H1 (cell line): ENCODE results near the gene C6orf163.

Experiments
- CTCF ChIP-seq, 3 experiments: IDR thresholded peaks; 1 replicate in 2 of 3; 2 replicates in 1 of 3; pipeline versions ENCODE4 v1.5.1 to v1.6.1; 2011; ENCODE audit warnings: low read length in 3 of 3, mild to moderate bottlenecking in 3 of 3, inconsistent platforms in 2 of 3, low read depth in 1 of 3, moderate library complexity in 1 of 3; ENCODE audit not compliant: insufficient read depth in 1 of 3; ENCODE audit errors: control extremely low read depth in 1 of 3
- EP300 ChIP-seq, 2 experiments: IDR thresholded peaks; 1 replicate in 1 of 2; 2 replicates in 1 of 2; pipeline ENCODE4 v1.6.1; 2011 to 2012; ENCODE audit warnings: low read depth in 2 of 2, low read length in 2 of 2, mild to moderate bottlenecking in 2 of 2, borderline replicate concordance in 1 of 2, inconsistent platforms in 1 of 2, moderate library complexity in 1 of 2
- EZH2 ChIP-seq: fragments of 200-600 bp; sonication (generic); IDR thresholded peaks from 2 replicates; pipeline ENCODE4 v1.7.1; 2012; ENCODE audit warnings: low read depth, mild to moderate bottlenecking, moderate library complexity, low read length, inconsistent platforms; ENCODE audit not compliant: severe bottlenecking
- HDAC2 ChIP-seq, 2 experiments: fragments of 300-600 bp in 1 of 2; sonication (generic) in 1 of 2; IDR thresholded peaks; 2 replicates each; pipeline ENCODE4 v1.6.1; 2011 to 2012; ENCODE audit warnings: low read depth in 2 of 2, low read length in 2 of 2, mild to moderate bottlenecking in 2 of 2, moderate library complexity in 2 of 2, borderline replicate concordance in 1 of 2, inconsistent platforms in 1 of 2
- MAX ChIP-seq: IDR thresholded peaks from 2 replicates; pipeline ENCODE4 v1.6.1; 2012; ENCODE audit warnings: inconsistent platforms
- POLR2A ChIP-seq, 2 experiments: IDR thresholded peaks; 1 replicate in 1 of 2; 2 replicates in 1 of 2; pipeline ENCODE4 v1.6.1; 2011; ENCODE audit warnings: low read depth in 2 of 2, low read length in 2 of 2, mild to moderate bottlenecking in 2 of 2; ENCODE audit errors: control extremely low read depth in 1 of 2
- POLR2AphosphoS5 ChIP-seq: IDR thresholded peaks from 2 replicates; pipeline ENCODE4 v1.6.1; 2011; ENCODE audit warnings: low read depth, low read length
- TAF1 ChIP-seq: IDR thresholded peaks from 2 replicates; pipeline ENCODE4 v1.6.1; 2011; ENCODE audit warnings: mild to moderate bottlenecking, low read depth, low read length
- YY1 ChIP-seq: IDR thresholded peaks from 2 replicates; pipeline ENCODE4 v1.6.1; 2011; ENCODE audit warnings: low read depth, mild to moderate bottlenecking, low read length
- ZNF274 ChIP-seq: IDR thresholded peaks from 2 replicates; pipeline ENCODE4 v1.7.0; 2012; ENCODE audit warnings: low read length, borderline replicate concordance; ENCODE audit errors: extremely low read depth

DNA sequence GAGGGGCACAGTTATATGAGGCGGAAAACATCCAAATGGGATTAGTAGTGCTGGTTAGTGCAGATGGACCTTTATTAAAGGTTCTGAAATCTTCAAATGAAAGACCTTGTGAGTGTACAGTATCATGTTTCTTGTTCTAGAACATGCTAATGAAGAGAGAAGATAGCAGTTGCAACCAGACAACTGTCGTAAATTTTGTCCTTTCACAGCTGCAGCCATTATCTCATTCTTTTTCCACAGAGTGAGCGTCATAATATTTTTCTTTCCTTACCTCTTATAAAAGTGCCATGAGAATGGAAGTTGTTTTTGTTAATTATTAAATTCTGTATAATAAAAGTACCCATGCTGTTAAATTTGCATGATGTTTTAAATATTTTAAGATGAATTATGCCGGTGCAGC lies 4.4 kb upstream of the C6orf163 start:
- no peak for TF ChIP-seq TAF1
- TF ChIP-seq CTCF (IDR thresholded peaks at IDR 0.05; ENCODE audit: control extremely low read depth in 1 of 3, insufficient read depth in 1 of 3, low read depth in 1 of 3, low read length in 3 of 3), result no peak
- no peak for TF ChIP-seq MAX
- TF ChIP-seq EZH2, result no peak
- no peak for TF ChIP-seq EP300 (IDR thresholded peaks at IDR 0.05; ENCODE audit: borderline replicate concordance in 1 of 2, low read depth in 2 of 2, low read length in 2 of 2)
- TF ChIP-seq YY1, result no peak
- TF ChIP-seq POLR2A (IDR thresholded peaks at IDR 0.05; ENCODE audit: control extremely low read depth in 1 of 2, low read depth in 2 of 2, low read length in 2 of 2), result no peak
- no peak for TF ChIP-seq HDAC2 (IDR thresholded peaks at IDR 0.05; ENCODE audit: borderline replicate concordance in 1 of 2, low read depth in 2 of 2, low read length in 2 of 2)
- no peak for TF ChIP-seq ZNF274
- TF ChIP-seq POLR2AphosphoS5, result no peak
